ENCODE data around the gene CDH5.

CDH5 gene

GRCh38 chr16:66375451-66375850 lies 9.0 kb downstream of the CDH5 start:
- no peak for DNase-seq

GRCh38 chr16:66376114-66376513 lies 9.6 kb downstream of the CDH5 start:
- DNase-seq: no peak

GRCh38 chr16:66376577-66377305 lies 10.2 kb downstream of the CDH5 start:
- no peak for DNase-seq

GRCh38 chr16:66377324-66377723 lies 10.8 kb downstream of the CDH5 start:
- DNase-seq: no peak

- no peak for DNase-seq
These were observed 12.5 kb downstream of the CDH5 start for GRCh38 chr16:66378741-66379570.

GRCh38 chr16:66379571-66379941 lies 13.1 kb downstream of the CDH5 start:
- no peak for DNase-seq

- no peak for DNase-seq
These were observed 13.9 kb downstream of the CDH5 start for GRCh38 chr16:66380421-66380820.

- DNase-seq: no peak
These were observed 15.2 kb downstream of the CDH5 start for GRCh38 chr16:66381585-66382170.

GRCh38 chr16:66382171-66382965 lies 15.9 kb downstream of the CDH5 start:
- DNase-seq: no peak

GRCh38 chr16:66382966-66383299 lies 16.4 kb downstream of the CDH5 start:
- DNase-seq: no peak

- no peak for DNase-seq
These were observed 17.1 kb downstream of the CDH5 start for GRCh38 chr16:66383551-66383950.

GRCh38 chr16:66385415-66385814 lies 18.9 kb downstream of the CDH5 start:
- DNase-seq: no peak

- DNase-seq: no peak
These were observed 20.4 kb downstream of the CDH5 start for GRCh38 chr16:66386629-66387622.

GRCh38 chr16:66387817-66388332 lies 21.4 kb downstream of the CDH5 start:
- no peak for DNase-seq

- no peak for DNase-seq
These were observed 22.1 kb downstream of the CDH5 start for GRCh38 chr16:66388350-66389139.

GRCh38 chr16:66389256-66390176 lies 23.0 kb downstream of the CDH5 start:
- DNase-seq: no peak

GRCh38 chr16:66390346-66391108 lies 24.0 kb downstream of the CDH5 start:
- DNase-seq: no peak

GRCh38 chr16:66391726-66392670 lies 25.5 kb downstream of the CDH5 start:
- no peak for DNase-seq
